ENCODE data around the gene C3orf22.

DNA sequence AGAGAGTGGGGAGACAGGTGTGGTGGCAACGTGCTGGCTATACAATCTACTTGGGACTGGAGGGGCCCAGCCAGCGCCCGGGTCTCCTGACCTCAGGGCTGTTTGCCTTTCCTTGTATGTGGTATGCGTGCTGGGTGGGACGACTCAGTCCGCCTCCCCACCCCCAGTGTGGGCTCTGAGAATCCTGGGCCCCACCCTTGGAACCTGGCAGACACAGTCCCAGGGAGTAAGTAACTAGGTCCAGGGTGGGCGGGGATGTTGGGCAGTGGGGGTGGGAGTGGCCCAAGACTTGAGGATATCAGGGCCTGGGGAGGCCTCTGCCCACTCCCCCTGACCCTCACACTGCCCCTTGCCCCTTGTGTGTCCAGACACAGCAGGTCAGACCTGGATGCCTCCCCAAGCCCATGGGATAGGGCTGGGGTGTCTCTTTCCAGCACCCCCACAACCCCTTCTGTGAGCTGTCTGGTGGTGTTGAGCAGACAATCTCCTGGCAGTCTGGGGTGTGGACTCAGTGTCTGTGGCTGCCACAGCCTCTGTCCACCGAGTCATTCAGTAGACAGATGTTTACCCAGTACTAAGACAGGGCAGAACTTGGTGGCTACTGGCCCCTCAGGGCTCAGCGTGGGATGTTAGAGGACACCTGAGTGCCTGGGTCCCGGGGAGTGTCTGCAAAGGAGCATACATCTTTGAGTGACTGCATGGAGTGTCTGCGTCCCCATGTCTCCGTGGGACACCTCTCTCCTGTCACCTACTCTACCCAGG lies 33.5 kb downstream of the C3orf22 start:
- TF ChIP-seq, protein P1, sequence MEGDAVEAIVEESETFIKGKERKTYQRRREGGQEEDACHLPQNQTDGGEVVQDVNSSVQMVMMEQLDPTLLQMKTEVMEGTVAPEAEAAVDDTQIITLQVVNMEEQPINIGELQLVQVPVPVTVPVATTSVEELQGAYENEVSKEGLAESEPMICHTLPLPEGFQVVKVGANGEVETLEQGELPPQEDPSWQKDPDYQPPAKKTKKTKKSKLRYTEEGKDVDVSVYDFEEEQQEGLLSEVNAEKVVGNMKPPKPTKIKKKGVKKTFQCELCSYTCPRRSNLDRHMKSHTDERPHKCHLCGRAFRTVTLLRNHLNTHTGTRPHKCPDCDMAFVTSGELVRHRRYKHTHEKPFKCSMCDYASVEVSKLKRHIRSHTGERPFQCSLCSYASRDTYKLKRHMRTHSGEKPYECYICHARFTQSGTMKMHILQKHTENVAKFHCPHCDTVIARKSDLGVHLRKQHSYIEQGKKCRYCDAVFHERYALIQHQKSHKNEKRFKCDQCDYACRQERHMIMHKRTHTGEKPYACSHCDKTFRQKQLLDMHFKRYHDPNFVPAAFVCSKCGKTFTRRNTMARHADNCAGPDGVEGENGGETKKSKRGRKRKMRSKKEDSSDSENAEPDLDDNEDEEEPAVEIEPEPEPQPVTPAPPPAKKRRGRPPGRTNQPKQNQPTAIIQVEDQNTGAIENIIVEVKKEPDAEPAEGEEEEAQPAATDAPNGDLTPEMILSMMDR (IDR thresholded peaks at IDR 0.05) = no peak
- TF ChIP-seq POLR2A (IDR thresholded peaks at IDR 0.05) = no peak
- TF ChIP-seq EP300 (IDR thresholded peaks at IDR 0.05) = no peak

Data from ovary (tissue), 3 donors.